IMR-90 (cell line): Measurements from ENCODE around the gene MAPK8IP1. TPM values are rescaled to one million over a fixed set of nuclear protein-coding genes. Genes with fewer than 3 reads are reported as not detected.

Experiments
- ATAC-seq: fragments of 200-7000 bp; cut with Tn5 transposase; 2 replicates; pipeline ENCODE4 v1.9.1; 2020; ENCODE audit warnings: low read depth, mild to moderate bottlenecking, moderate library complexity
- BruUV-seq: library from RNA; stranded (reverse); fragments of 400-500 nt; replicated peaks from 2 replicates; lab custom pipeline; 2021; lab: Mats Ljungman, UMichigan
- CTCF ChIA-PET: fragments of 300-600 bp; formaldehyde crosslinking; extraction: SDS; loops from one replicate; lab custom pipeline; 2021; ENCODE audit warnings: antibody characterized with exemption; lab: Yijun Ruan, JAX
- POLR2A ChIA-PET: fragments of 300-600 bp; sonication (Branson Sonifier 250); formaldehyde crosslinking; loops from one replicate; lab custom pipeline; 2022; ENCODE audit warnings: antibody characterized with exemption; ENCODE audit not compliant: unreplicated experiment; lab: Charles Lee
- DNase-seq: peaks from one replicate; pipeline ENCODE4 v3.0.0; 2013
- H2AFZ ChIP-seq: replicated peaks from 2 replicates; pipeline ENCODE3; 2013; ENCODE audit warnings: low read length, mild to moderate bottlenecking; ENCODE audit not compliant: poor library complexity
- H2AK5ac ChIP-seq: 2 replicates; pipeline ENCODE4 v1.6.1; 2013; ENCODE audit warnings: low read depth, low read length, inconsistent platforms
- H2AK9ac ChIP-seq: replicated peaks from 2 replicates; pipeline ENCODE3; 2013; ENCODE audit warnings: mild to moderate bottlenecking, low read depth, low read length, moderate library complexity; ENCODE audit not compliant: poor library complexity
- H2BK120ac ChIP-seq: 2 replicates; pipeline ENCODE4 v1.6.1; 2013; ENCODE audit warnings: low read depth, low read length, inconsistent platforms
- H2BK15ac ChIP-seq: 3 replicates; pipeline ENCODE4 v1.6.1; 2013; ENCODE audit warnings: low read depth, low read length, inconsistent platforms
- H2BK20ac ChIP-seq: 2 replicates; pipeline ENCODE4 v1.6.1; 2013; ENCODE audit warnings: low read depth, mild to moderate bottlenecking, inconsistent platforms, low read length, moderate library complexity
- H2BK5ac ChIP-seq: 2 replicates; pipeline ENCODE4 v1.6.1; 2013; ENCODE audit warnings: mild to moderate bottlenecking, low read depth, low read length, inconsistent platforms; ENCODE audit not compliant: poor library complexity, severe bottlenecking
- H3K14ac ChIP-seq: replicated peaks from 2 replicates; pipeline ENCODE4 v1.6.1; 2013; ENCODE audit warnings: low read depth, low read length, inconsistent platforms
- H3K18ac ChIP-seq: 2 replicates; pipeline ENCODE4 v1.6.1; 2013; ENCODE audit warnings: low read depth, low read length, control low read depth
- H3K23ac ChIP-seq: 2 replicates; pipeline ENCODE4 v1.6.1; 2013; ENCODE audit warnings: low read depth, low read length, inconsistent platforms
- H3K27ac ChIP-seq: 2 replicates; pipeline ENCODE4 v1.5.1; 2013; ENCODE audit warnings: mild to moderate bottlenecking, control low read depth, low read length; ENCODE audit not compliant: insufficient read depth
- H3K27me3 ChIP-seq: 2 replicates; pipeline ENCODE4 v1.6.1; 2013; ENCODE audit warnings: low read length; ENCODE audit not compliant: control insufficient read depth, insufficient read depth
- H3K36me3 ChIP-seq: 2 replicates; pipeline ENCODE4 v1.6.1; 2013; ENCODE audit warnings: low read length, mixed read lengths; ENCODE audit not compliant: control insufficient read depth, insufficient read depth
- H3K4ac ChIP-seq: 2 replicates; pipeline ENCODE4 v1.6.1; 2013; ENCODE audit warnings: low read depth, low read length, inconsistent platforms
- H3K4me1 ChIP-seq: 2 replicates; pipeline ENCODE4 v1.6.1; 2013; ENCODE audit warnings: low read length, mixed read lengths; ENCODE audit not compliant: control insufficient read depth, insufficient read depth
- H3K4me2 ChIP-seq: 2 replicates; pipeline ENCODE4 v1.6.1; 2013; ENCODE audit warnings: low read depth, mild to moderate bottlenecking, control low read depth, low read length, moderate library complexity
- H3K4me3 ChIP-seq: 2 replicates; pipeline ENCODE4 v1.5.1; 2013; ENCODE audit warnings: low read depth, mild to moderate bottlenecking, control low read depth, low read length, moderate library complexity; ENCODE audit not compliant: insufficient read depth
- H3K56ac ChIP-seq: 2 replicates; pipeline ENCODE4 v1.6.1; 2013; ENCODE audit warnings: low read length, inconsistent platforms; ENCODE audit not compliant: insufficient read depth; ENCODE audit errors: extremely low read depth
- H3K79me1 ChIP-seq, 2 experiments: 2 replicates each; pipeline ENCODE4 v1.6.1; 2013; ENCODE audit warnings: low read length in 2 of 2, inconsistent platforms in 1 of 2, low read depth in 1 of 2
- H3K9ac ChIP-seq: 2 replicates; pipeline ENCODE4 v1.6.1; 2013; ENCODE audit warnings: low read depth, low read length, control low read depth
- H3K9me1 ChIP-seq: 2 replicates; pipeline ENCODE4 v1.6.1; 2013; ENCODE audit warnings: low read length, inconsistent platforms; ENCODE audit not compliant: insufficient read depth
- H3K9me3 ChIP-seq: 2 replicates; pipeline ENCODE4 v1.6.1; 2013; ENCODE audit warnings: low read length; ENCODE audit not compliant: control insufficient read depth, insufficient read depth
- H4K20me1 ChIP-seq: 2 replicates; pipeline ENCODE4 v1.6.1; 2013; ENCODE audit warnings: low read length, inconsistent platforms; ENCODE audit not compliant: insufficient read depth
- H4K5ac ChIP-seq: 2 replicates; pipeline ENCODE4 v1.6.1; 2013; ENCODE audit warnings: mild to moderate bottlenecking, low read depth, low read length, control low read depth
- H4K8ac ChIP-seq, 2 experiments: 2 replicates each; pipeline ENCODE4 v1.6.1; 2013; ENCODE audit warnings: low read depth in 2 of 2, low read length in 2 of 2, control low read depth in 1 of 2, inconsistent platforms in 1 of 2
- H4K91ac ChIP-seq: 2 replicates; pipeline ENCODE4 v1.6.1; 2013; ENCODE audit warnings: low read depth, low read length, inconsistent platforms; ENCODE audit not compliant: insufficient read depth
- BHLHE40 ChIP-seq: fragments of 150-350 bp; IDR thresholded peaks from 2 replicates; pipeline ENCODE4 v1.6.1; 2016; ENCODE audit warnings: mild to moderate bottlenecking, low read depth, low read length
- CHD1 ChIP-seq: IDR thresholded peaks from 2 replicates; pipeline ENCODE4 v1.6.1; 2012; ENCODE audit warnings: low read depth, low read length, improper control_type of control experiment
- SMC3 ChIP-seq: fragments of 150-350 bp; IDR thresholded peaks from 2 replicates; pipeline ENCODE4 v1.6.1; 2016; ENCODE audit warnings: low read depth, mild to moderate bottlenecking, antibody characterized with exemption, low read length, moderate library complexity
- WGBS, 2 experiments: methylation state at CpG; one replicate each; pipeline versions ENCODE4 v1.1.5 to v1.1.7; 2013; ENCODE audit warnings: missing lambda C conversion rate in 2 of 2; ENCODE audit not compliant: insufficient read length in 1 of 2; ENCODE audit errors: extremely low coverage in 2 of 2; 5-methylcytosine and 5-hydroxymethylcytosine counted together
- dilution Hi-C: fragments of 300-500 bp; cut with HindIII; formaldehyde crosslinking; loops from one replicate; pipeline ENCODE4 v1.14.3; 2018; ENCODE audit warnings: low sequenced_read_pairs; ENCODE audit not compliant: unreplicated experiment
- in situ Hi-C: fragments of 300-500 bp; cut with MboI; formaldehyde crosslinking; loops from 3 replicates; pipeline ENCODE4 v1.14.3; 2019; ENCODE audit warnings: low sequenced_read_pairs, inconsistent platforms, mixed read lengths
- intact Hi-C: fragments of 100-400 bp; cut with micrococcal nuclease; formaldehyde crosslinking; loops from 2 replicates; pipeline ENCODE4 v1.10.0; 2022
- polyA plus RNA-seq, 3 experiments: library from polyadenylated mRNA; depleted of rRNA; stranded (reverse); fragments of >200 nt; gene quantifications; 2 replicates each; pipeline ENCODE4 v1.2.3, GENCODE V29; 2012; ENCODE audit warnings: low replicate concordance in 1 of 3
- total RNA-seq: library from RNA; depleted of rRNA; stranded (reverse); fragments of >200 nt; gene quantifications from 2 replicates; pipeline ENCODE4 v1.2.3, GENCODE V29; 2012
- TF ChIP-seq, protein P1 (sequence below): fragments of 150-350 bp; IDR thresholded peaks from 2 replicates; pipeline ENCODE4 v1.6.1; 2017; ENCODE audit warnings: mild to moderate bottlenecking, antibody characterized with exemption, low read length, low read depth

Gene MAPK8IP1
- total and polyA plus RNA-seq, 2 of the 4 experiments (the other 2 are of a cell fraction): 6.5 to 9.6 TPM

- no peak overlapping the region for H3K4me2 ChIP-seq
- BruUV-seq: no TSS peak
- H2BK5ac ChIP-seq: no peak overlapping the region
- H3K4ac ChIP-seq: no peak overlapping the region
- no peak overlapping the region for H3K18ac ChIP-seq
- TF ChIP-seq CHD1 (no peak), SMC3 (no peak), BHLHE40 (no peak)
- TF ChIP-seq, protein P1, sequence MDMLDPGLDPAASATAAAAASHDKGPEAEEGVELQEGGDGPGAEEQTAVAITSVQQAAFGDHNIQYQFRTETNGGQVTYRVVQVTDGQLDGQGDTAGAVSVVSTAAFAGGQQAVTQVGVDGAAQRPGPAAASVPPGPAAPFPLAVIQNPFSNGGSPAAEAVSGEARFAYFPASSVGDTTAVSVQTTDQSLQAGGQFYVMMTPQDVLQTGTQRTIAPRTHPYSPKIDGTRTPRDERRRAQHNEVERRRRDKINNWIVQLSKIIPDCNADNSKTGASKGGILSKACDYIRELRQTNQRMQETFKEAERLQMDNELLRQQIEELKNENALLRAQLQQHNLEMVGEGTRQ: no peak
- H3K27me3 ChIP-seq: peaks cover 26% of the 10 kb centered on the region
- peaks cover 0 to 4% of the 10 kb centered on the region in 2 experiments; a peak in 1 of 4 replicates for H3K79me1 ChIP-seq
- H4K5ac ChIP-seq: no peak overlapping the region
- H3K9ac ChIP-seq: no peak overlapping the region
- in situ Hi-C loops (no loop called here), dilution Hi-C loops (no loop called here), intact Hi-C loops (no loop called here)
- no peak overlapping the region for H2BK15ac ChIP-seq
- H3K56ac ChIP-seq: no peak overlapping the region
- H3K4me3 ChIP-seq: no peak overlapping the region
- H4K20me1 ChIP-seq: peaks cover 19% of the 10 kb centered on the region
- no peaks in the 10 kb centered on the region; the same call in 1 of the 2 replicates for H3K9me1 ChIP-seq
- H2AFZ ChIP-seq: peak overlapping the region; percentile 96
- H4K8ac ChIP-seq: no peak overlapping the region
- no peak overlapping the region for H3K23ac ChIP-seq
- H4K91ac ChIP-seq: no peak overlapping the region
- DNase-seq (no peak), ATAC-seq (no peak)
- H2AK9ac ChIP-seq: no peak overlapping the region
- POLR2A ChIA-PET: no interaction called here
- no peak overlapping the region for H3K27ac ChIP-seq
- WGBS, 2 experiments: 0% methylated on average over 1 of the region's 3 CpGs; no CpG with 5 or more reads in 1 of the 2 experiments
- H2BK120ac ChIP-seq: no peak overlapping the region
- no peaks in the 10 kb centered on the region for H3K9me3 ChIP-seq
- peaks cover 9% of the 10 kb centered on the region for H3K36me3 ChIP-seq
- CTCF ChIA-PET: interaction anchor here (1.3 kb wide), 1 partner anchor 27 kb away, joined by 3 read pairs; no protein-coding TSS in a partner anchor
- no peak overlapping the region for H3K14ac ChIP-seq
- H2BK20ac ChIP-seq: no peak overlapping the region
- H2AK5ac ChIP-seq: no peak overlapping the region
- peaks cover 7% of the 10 kb centered on the region; the same call in 1 of the 2 replicates for H3K4me1 ChIP-seq
These were observed 13.6 kb downstream of the MAPK8IP1 start for GRCh38 chr11:45899086-45899447.
